Fibroblast of peridontal ligament (primary cell): Measurements from ENCODE around the gene MYADML2.

ENCODE experiments used
- DNase-seq: peaks from one replicate; pipeline ENCODE4 v3.0.0-alpha.2; 2010; ENCODE audit errors: extremely low read depth

The MYADML2 gene

GRCh38 chr17:81939218-81939617, 7.8 kb downstream of the MYADML2 start:
- no peak for DNase-seq

GRCh38 chr17:81935709-81936084, 11.3 kb downstream of the MYADML2 start:
- DNase-seq: no peak

- no peak for DNase-seq
Observed at GRCh38 chr17:81934850-81935708, 12.0 kb downstream of the MYADML2 start.

- no peak for DNase-seq
Observed at GRCh38 chr17:81934098-81934757, 12.8 kb downstream of the MYADML2 start.

GRCh38 chr17:81933178-81933699, 13.8 kb downstream of the MYADML2 start:
- no peak for DNase-seq

- DNase-seq: no peak
Observed at GRCh38 chr17:81932333-81932983, 14.6 kb downstream of the MYADML2 start.

GRCh38 chr17:81931557-81932332, 15.3 kb downstream of the MYADML2 start:
- no peak for DNase-seq

GRCh38 chr17:81931189-81931556, 15.9 kb downstream of the MYADML2 start:
- no peak for DNase-seq

- DNase-seq: no peak
Observed at GRCh38 chr17:81930142-81931125, 16.6 kb downstream of the MYADML2 start.

GRCh38 chr17:81929253-81930141, 17.5 kb downstream of the MYADML2 start:
- no peak for DNase-seq

GRCh38 chr17:81928544-81929252, 18.3 kb downstream of the MYADML2 start:
- DNase-seq: no peak

- DNase-seq: peak; percentile 89
Observed at GRCh38 chr17:81927653-81928543, 19.1 kb downstream of the MYADML2 start, which contains the start of gene MAFG. MAFG (minus strand) TSS chr17:81927735; CDS start chr17:81923185, 4,550 bp downstream.

- DNase-seq: no peak
Observed at GRCh38 chr17:81927152-81927652, 19.8 kb downstream of the MYADML2 start.

GRCh38 chr17:81926451-81927151, 20.4 kb downstream of the MYADML2 start:
- DNase-seq: peak; percentile 81

- no peak for DNase-seq
Observed at GRCh38 chr17:81925860-81926450, 21.1 kb downstream of the MYADML2 start.
